Activated CD8-positive, alpha-beta memory T cell treated with anti-CD3 and anti-CD28 coated beads for 4 hours (primary cell): ENCODE measurements around the gene PITRM1.
"Not testable (repeated sequence)": the region's sequence is repeated elsewhere in the genome, so short reads cannot be mapped to it uniquely, and the experiment has no call there.

Experiments used
- DNase-seq, 2 donors: peaks; one replicate each; pipeline ENCODE4 v3.0.0-alpha.2; 2020; ENCODE audit warnings: low read depth in 2 of 2

The PITRM1 gene

DNA sequence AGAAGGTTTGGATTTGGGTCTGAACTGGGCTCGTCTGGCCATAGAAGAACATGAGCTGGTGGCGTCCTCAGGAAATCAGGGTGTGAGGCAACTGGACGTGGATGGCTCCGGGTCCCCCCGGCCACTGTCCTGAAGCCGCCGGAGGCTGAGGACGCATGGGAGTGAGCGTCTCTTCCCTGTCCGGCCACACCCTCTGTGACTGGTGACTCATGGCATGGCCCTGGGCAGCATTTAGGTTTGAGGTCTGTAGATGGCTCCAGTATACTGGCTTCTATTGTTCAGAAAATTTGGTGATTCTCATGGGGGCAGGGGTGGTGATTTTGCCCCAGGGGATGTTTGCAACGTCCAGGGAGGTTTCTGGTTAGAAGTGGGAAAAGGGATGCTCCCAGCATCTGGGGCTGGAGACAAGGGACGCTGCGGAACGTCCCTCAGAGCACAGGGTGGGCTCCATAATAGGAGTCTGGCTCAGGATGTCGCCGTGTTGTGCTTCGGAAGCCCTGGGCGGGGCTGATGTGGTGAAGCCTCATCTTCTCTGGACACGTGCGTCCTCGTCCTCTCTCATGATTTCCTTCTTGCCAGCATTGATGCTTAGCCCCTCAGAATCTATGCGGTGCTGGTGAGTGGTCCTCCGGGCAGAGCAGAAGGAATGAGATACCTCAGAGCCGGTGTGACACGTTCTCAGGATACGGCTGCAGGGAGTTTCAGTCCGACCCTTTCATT is 49.9 kb downstream of the PITRM1 start:
- no peak for DNase-seq

GRCh38 chr10:3122034-3122433 is 50.5 kb downstream of the PITRM1 start:
- DNase-seq = no peak

DNA sequence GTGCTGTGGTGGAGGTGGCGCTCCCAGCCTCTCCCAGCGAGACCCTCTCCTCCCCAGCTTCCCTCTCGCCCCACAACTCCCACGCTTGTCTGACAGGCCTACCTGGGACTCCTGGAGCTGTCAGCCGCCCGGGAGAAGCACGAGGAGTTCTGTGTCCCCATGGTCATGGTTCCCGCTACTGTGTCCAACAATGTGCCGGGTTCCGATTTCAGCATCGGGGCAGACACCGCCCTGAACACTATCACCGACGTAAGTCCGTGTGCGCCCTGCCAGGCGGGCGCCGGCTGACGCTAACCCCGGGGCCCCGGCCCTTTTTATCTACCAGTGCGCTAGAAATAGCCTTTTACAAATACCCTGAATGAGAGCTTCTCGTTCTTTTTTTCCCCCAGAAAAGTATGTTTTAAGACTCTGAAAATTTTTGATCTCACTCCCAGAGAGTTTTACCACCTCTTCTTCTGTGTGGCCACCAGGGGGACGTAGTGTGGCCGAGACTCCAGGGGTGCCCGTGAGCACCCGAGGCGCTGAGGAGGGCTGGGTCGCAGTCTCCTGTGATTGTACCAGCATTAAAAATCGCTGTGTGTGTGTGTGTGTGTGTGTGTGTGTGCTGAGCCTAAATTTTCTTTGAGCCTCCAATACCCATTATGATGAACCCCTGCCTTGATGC is 52.7 kb downstream of the PITRM1 start:
- DNase-seq = no peak

DNA sequence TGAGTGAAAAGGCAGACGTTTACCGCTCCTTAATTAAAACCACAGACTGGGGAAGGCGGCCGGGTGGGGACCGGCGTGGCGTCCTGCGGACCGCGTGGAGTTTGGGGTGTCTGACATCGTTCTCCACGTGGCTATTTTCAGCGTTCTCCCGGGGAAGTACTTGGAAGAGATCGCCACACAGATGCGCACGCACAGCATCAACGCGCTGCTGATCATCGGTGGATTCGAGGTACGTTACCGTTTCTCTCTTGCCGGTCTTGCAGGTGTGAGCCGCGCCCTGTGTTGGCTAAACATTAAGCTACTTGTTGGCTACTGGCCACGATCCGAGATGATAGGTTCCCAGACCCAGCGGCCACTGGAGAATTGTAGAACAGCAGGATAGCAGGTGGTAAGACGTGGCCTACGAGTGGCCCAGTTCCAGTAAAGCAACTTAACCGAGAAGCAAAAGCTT is 53.9 kb downstream of the PITRM1 start:
- no peak for DNase-seq

DNA sequence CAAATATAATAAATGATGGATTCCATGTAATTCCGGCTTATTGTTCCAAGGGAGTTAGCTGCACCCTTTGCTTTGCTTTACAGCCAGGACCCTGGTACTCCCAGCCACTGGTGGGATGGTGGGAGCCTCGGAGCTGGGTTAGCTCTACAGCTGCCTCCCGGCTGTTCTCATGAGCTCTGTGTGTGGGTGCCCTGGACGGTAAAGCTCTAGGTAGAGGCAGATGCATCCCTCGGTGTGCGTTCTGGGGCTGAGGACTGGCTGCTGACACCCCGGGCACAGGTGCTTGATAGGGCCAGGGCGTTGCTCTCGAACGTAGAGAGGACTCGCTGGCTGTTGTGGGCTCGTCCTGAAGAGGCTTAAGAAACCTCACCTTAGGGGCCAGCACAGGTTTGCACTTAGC is 55.1 kb downstream of the PITRM1 start:
- no peak for DNase-seq

- DNase-seq = no peak
Observed at GRCh38 chr10:3116508-3117100, 56.0 kb downstream of the PITRM1 start.

GRCh38 chr10:3115685-3116084 is 56.9 kb downstream of the PITRM1 start:
- no peak for DNase-seq

DNA sequence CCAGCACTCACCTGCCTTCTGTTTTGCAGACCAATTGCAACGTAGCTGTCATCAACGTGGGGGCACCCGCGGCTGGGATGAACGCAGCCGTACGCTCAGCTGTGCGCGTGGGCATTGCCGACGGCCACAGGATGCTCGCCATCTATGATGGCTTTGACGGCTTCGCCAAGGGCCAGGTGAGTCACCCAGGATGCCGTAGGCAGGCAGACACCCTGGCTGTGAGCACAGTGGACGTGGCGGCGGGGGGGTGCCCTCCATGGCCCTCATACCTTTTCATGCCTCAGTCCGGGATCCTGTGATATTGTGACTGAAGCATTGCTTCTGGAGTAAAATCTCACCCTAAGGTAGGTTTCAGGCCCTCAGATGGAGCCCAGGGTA is 59.2 kb downstream of the PITRM1 start:
- no peak for DNase-seq

DNA sequence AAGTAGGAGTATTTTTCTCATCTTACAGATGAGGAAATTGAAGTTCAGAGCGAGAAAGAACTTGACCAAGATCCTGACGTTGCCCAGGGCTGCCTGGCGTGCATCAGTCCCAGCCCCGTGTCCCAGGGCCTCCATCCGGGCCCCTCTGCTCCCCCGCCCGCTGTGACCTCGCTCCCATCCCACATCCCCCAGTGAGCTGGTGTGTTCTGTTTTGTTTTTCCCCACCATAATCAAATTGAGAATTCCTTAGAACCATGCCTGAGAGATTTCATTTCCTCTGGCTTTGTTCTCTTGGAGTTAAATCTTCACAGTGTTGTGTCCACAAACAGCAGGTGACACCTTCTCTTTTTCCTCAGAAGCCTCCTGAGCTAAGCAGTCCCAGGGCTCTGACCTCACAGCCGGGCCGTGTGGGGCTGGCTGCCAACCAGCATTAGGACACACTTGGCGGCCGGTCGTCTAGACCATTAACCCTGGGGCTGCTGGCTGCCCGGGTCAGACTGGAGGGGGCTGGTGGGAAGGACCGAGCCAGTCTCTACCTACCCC is 60.9 kb downstream of the PITRM1 start:
- no peak for DNase-seq

GRCh38 chr10:3110782-3111620 is 61.6 kb downstream of the PITRM1 start:
- DNase-seq = no peak

DNA sequence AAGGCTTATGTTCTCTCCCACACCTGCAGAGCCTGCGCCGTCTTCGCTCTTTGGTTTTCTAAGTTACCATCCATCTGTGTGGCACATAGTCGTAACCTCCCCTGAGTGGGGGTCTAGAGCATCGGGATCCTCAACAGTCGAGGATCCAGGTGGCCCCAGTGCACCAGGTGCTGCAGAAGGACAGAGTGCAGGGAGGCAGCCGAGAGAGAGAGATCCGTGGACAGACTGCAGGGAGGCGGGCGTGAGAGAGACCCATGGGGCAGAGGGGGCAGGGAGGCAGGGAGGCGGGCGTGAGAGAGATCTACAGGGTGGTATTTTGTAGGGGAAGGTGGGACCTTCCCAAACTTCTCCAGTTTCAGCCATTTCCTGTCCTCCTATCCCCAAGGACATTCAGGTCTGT is 62.9 kb downstream of the PITRM1 start:
- DNase-seq = no peak

DNA sequence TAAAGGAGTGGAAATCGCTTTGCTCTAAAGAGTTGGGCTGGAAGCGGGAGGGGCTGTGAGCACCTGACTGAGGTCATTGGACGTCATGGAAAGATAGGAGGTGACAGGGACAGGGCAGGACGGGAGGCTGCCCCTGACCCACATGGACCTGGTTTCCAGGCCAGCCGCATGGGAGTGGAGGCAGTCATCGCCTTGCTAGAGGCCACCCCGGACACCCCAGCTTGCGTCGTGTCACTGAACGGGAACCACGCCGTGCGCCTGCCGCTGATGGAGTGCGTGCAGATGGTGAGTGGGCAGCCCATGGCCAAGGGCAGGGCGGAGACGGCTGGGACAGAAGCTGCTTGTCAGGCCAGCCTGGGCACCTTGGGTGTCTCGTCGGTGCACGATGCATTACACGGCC is 63.4 kb downstream of the PITRM1 start:
- no peak for DNase-seq

GRCh38 chr10:3108575-3109105 is 63.9 kb downstream of the PITRM1 start:
- no peak for DNase-seq

DNA sequence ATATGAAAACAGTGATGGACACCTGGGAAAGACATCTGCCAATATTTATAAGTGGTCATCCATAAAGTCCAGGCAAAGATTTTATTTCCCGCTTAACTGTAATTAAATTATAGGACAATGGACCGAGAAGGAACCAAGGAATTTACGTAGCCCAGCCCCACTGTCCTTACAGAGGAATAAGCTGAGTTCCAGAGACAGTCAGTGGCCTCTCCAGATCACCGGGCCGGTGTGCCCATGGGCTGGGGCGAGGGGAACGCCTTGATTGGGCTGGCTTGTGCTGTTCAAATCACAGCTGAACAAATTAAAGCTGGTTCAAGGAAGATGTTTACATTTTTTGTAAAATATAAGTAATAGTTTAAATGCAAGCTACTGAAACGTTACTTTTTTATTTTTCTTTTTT is 64.5 kb downstream of the PITRM1 start:
- DNase-seq = no peak

GRCh38 chr10:3107426-3107961 is 65.1 kb downstream of the PITRM1 start:
- DNase-seq = no peak

GRCh38 chr10:3106928-3107425 is 65.6 kb downstream of the PITRM1 start:
- no peak for DNase-seq

GRCh38 chr10:3106328-3106727 is 66.3 kb downstream of the PITRM1 start:
- not testable (repeated sequence) for DNase-seq

- DNase-seq = no peak
Observed at GRCh38 chr10:3105905-3106304, 66.7 kb downstream of the PITRM1 start.

GRCh38 chr10:3105166-3105565 is 67.4 kb downstream of the PITRM1 start:
- DNase-seq = no peak

- DNase-seq = no peak
Observed at GRCh38 chr10:3104251-3104918, 68.2 kb downstream of the PITRM1 start.

DNA sequence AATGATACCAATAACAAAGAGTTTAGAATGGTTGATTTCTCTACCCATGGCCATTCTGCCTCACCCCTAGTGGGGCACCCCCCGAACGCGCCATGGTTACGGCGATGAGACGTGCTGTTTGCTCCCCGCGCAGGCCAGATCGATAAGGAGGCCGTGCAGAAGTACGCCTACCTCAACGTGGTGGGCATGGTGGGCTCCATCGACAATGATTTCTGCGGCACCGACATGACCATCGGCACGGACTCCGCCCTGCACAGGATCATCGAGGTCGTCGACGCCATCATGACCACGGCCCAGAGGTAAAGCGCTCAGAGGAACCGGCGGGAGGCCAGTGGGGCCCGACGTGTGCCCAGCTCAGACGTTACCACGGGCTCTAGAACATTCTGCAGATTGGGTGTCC is 68.9 kb downstream of the PITRM1 start:
- DNase-seq = no peak
